Activated T-cell treated with anti-CD3 and anti-CD28 coated beads, Interleukin-2, amount 50 U/mL, for 4 hours (primary cell): ENCODE measurements around the gene CD151. TPM values are rescaled to one million over a fixed set of nuclear protein-coding genes. Genes with fewer than 3 reads are reported as not detected.
A peak's percentile ranks its signal among the peaks of the same experiment; 100 is the strongest.

Experiments used
- ATAC-seq, 2 donors: fragments of 200-7000 bp; cut with Tn5 transposase; one replicate each; pipeline ENCODE4 v1.10.0; 2021
- DNase-seq: peaks from one replicate; pipeline ENCODE4 v3.0.0-alpha.2; 2020
- H3K27me3 Mint-ChIP-seq: one replicate; pipeline ENCODE4 v1.8.0; 2021; ENCODE audit warnings: low read depth, mixed read lengths
- H3K36me3 Mint-ChIP-seq: one replicate; pipeline ENCODE4 v1.8.0; 2022; ENCODE audit warnings: mixed read lengths; ENCODE audit not compliant: insufficient read depth
- H3K4me1 Mint-ChIP-seq: one replicate; pipeline ENCODE4 v1.8.0; 2021; ENCODE audit warnings: low read depth, mixed read lengths
- H3K4me3 Mint-ChIP-seq: one replicate; pipeline ENCODE4 v1.8.0; 2021; ENCODE audit warnings: mild to moderate bottlenecking, moderate library complexity, mixed read lengths
- H3K9me3 Mint-ChIP-seq: one replicate; pipeline ENCODE4 v1.8.0; 2021; ENCODE audit warnings: mixed read lengths
- total RNA-seq, 3 donors: library from RNA; stranded (reverse); gene quantifications; one replicate each; pipeline ENCODE4 v1.2.1, GENCODE V29; 2021

CD151 gene
- total RNA-seq, result 10 to 100 TPM; 33.5 to 39.2 (median 35.6) TPM

DNA sequence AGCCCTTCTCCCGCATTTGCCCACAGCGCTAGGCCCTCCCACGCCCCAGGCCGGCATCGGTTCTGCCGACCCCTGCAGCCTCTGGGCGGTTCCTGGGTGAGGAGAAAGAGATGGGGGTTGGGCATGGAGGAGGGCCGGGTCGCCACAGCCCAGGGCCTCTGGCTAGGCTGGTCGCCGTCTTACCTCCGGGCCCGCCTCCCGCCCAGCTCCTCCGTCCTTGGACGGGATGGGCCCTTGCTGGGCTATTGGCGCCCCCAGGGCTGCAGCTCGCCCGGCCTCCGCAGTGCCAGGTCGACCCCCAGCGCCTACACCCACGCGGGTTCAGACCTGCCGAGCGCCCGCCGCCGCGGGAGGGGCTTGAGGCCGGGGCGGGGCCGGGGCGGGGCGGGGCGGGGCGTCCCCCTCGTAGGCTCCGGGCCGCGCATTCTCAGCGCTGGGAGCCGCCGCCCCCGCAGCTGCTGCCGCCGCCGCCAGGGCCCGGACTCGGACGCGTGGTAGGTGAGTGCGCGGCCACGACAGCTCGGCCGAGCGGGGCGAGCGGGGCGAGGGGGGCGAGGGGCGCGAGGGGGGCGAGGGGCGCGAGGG, at the start of gene CD151:
Gene CD151 (plus strand): TSS at position 424 of the 585 bp plus-strand sequence. CDS start 3,118 bp downstream, outside the sequence.
- no peaks in the 10 kb centered on the region for H3K36me3 Mint-ChIP-seq
- ATAC-seq, result peak; percentile 51 to 59
- DNase-seq, result peak; percentile 33
- no peaks in the 10 kb centered on the region for H3K9me3 Mint-ChIP-seq
- H3K4me1 Mint-ChIP-seq, result peaks cover 25% of the 10 kb centered on the region
- peaks cover 41% of the 10 kb centered on the region for H3K27me3 Mint-ChIP-seq
- peak within 1 kb of the TSS; percentile 62 for H3K4me3 Mint-ChIP-seq

DNA sequence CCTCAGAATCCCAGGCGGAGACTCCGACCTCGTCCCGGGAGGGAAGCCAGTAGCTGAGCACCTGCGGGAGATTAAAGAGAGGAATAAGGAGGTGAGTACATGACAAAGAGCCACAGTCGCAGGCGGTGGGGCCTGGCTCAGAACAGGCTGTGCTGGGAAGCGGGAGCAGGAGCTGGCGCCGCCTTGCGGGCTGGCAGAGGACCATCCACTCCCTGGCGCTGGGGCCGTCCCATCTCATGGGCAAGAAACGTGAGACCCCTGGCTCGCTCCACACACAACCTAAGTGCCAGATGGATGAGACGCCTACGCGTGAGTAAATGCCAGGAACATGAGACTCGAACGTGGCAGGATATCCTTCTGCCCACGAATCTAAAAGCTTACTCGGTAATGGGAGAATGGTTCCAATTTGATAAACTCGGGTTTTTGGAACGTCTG, 49.2 kb upstream of the CD151 start:
- ATAC-seq, result peak; percentile 49 to 61
- Mint-ChIP-seq H3K9me3 (no peaks in the 10 kb centered on the region), H3K27me3 (no peaks in the 10 kb centered on the region), H3K36me3 (no peaks in the 10 kb centered on the region), H3K4me3 (no peak overlapping the region), H3K4me1 (peaks cover 16% of the 10 kb centered on the region)
- DNase-seq, result no peak

DNA sequence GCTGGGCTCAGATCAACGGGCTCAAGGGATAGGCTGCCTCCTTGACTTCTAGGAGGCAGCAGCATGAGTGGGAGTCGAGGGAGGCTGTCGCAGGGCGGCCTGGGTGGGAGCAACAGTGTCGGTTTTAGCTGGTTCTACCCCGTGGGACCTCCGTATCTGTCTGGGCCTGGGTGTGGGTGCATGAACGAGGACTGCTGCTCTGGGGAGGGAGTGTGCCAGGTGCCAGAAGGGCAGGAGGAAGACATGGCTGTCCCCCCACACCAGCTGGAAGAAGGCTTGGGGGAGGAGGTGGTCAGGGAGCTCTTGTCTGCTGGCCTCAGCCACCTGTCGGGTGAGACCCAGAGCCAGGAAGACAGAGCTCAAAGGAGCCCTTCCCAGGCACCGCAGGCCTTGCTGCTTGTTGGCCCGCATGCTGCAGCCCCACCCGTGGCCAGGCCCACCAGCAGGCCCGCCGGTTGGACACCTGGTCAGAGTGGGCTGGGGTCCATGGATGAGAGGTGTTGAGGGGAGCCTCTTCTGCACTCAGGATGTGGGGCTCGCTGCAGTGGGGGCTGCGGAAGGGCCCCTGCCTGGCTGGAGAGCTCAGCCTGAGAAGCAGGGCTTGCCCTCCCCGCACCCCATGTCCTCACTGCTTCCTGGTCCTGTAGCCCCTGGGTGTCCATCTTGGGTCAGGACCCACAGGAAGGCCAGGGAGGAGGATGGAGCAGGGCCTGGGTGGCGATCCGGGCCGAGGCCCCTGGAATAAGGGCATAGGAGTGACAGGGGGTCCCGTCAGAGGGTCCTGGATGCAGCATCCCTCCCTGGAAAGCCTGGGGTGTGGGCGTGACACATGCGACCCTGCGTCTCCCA, 46.3 kb upstream of the CD151 start:
- Mint-ChIP-seq H3K9me3 (no peaks in the 10 kb centered on the region), H3K4me3 (no peak overlapping the region), H3K4me1 (peaks cover 7% of the 10 kb centered on the region), H3K27me3 (peaks cover 1% of the 10 kb centered on the region), H3K36me3 (peaks cover 4% of the 10 kb centered on the region)
- DNase-seq (no peak), ATAC-seq (no peak)

GRCh38 chr11:787084-787675, 45.6 kb upstream of the CD151 start:
- Mint-ChIP-seq H3K36me3 (peaks cover 7% of the 10 kb centered on the region), H3K4me3 (no peak overlapping the region), H3K9me3 (no peaks in the 10 kb centered on the region), H3K4me1 (peaks cover 7% of the 10 kb centered on the region), H3K27me3 (peaks cover 1% of the 10 kb centered on the region)
- DNase-seq (no peak), ATAC-seq (no peak)

DNA sequence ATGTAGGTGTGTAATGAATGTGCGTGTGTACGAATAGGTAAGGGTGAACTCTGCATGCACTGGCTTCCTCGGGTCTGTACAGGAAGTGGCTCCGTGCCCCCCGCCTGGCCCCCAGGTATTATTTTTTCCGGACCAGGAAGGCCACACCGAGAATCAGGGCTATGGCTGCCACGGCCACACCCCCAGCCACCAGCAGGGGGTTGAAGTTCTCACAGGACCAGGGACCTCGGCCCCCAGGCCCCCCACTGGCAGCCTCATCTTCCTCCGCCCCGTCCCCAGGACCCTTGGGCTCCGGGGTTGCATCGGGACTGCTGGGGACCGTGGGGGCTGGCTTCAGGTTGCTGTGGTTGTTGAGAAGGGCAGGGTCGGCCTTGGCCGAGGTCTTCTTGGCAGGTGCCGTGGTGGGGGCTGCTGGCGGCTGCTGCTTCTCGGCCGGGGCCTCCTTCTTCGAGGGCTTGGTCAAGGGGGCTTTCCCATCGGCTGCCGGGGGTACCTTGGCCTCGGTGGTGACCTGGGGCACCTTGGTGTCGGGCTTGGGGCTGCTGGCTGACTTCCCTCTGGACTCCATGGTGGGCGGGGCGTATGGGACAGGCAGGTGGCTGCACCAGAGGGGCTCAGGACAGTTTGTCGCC, 44.6 kb upstream of the CD151 start:
- Mint-ChIP-seq H3K27me3 (peaks cover 1% of the 10 kb centered on the region), H3K36me3 (peaks cover 7% of the 10 kb centered on the region), H3K4me3 (no peak overlapping the region), H3K9me3 (no peaks in the 10 kb centered on the region), H3K4me1 (peaks cover 7% of the 10 kb centered on the region)
- no peak for DNase-seq
- no peak for ATAC-seq

DNA sequence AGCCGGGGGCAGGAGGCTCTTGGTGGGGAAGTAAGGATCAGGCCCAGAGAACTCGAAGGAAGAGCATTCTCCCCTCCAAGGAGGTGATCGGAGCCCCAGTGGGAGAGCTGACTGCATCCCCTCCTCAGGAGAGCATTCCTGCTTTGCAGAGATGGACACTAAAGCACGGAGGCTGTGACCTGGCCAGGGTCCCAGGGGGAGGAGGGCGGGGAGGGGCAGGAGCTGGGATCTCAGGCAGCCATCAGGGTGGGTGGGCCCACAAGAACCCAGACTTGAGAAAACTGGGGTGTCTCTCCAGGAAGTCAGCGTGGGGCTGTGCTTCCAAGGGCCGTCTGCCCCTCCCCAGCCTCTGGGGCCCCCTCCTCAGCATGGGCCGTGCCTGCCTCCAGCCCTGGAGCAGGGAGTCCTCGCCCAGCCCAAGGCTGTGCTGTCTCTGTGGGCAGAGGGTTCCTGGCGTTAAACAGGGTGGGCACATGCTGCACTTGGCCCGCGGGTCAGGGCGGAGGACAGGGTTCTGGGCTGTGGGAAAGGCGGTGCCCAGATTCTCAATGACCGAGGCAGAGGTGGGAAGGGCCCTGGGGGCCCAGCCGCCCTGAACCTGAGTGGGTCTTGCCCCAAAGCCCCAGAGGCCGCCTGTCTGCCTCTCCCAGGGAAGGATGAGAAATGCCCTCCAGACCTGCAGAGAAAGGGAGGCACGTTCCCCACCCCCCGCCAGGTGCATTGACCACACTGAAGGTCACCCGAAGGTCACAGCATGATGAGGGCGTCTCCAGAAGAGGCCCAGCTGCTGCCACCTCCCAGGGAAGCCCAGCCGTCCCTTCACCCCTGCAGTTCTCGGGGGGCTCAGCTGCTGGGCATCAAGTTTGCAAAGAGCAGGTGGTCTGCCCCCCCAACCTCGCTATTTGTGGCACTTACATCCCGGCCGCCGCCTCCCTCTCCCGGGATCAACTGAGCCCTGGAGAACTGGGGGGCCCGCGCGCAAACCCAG, 43.5 kb upstream of the CD151 start:
- Mint-ChIP-seq H3K4me3 (no peak overlapping the region), H3K4me1 (peaks cover 3% of the 10 kb centered on the region), H3K27me3 (peaks cover 1% of the 10 kb centered on the region), H3K9me3 (no peaks in the 10 kb centered on the region), H3K36me3 (peaks cover 7% of the 10 kb centered on the region)
- DNase-seq (no peak), ATAC-seq (no peak)

DNA sequence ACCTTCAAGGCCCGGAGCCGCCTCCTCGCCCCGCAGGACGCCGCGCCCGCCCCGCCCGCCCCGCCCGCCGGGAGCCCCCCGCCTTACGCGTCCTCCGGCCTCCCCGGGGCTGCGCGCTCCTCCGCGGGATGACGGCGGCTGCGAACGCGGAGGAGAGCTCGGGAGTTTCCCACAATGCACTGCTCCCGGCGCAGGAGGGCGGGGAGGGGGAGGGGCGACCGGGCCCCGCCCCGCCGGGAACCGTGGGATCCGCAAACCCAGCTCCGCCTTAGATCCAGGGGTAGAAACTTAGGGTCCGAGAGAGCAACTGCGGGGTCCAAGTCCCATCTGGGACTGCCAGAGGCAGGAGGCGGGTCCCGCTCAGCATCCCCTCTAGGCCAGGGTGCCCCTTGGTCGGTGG, 42.8 kb upstream of the CD151 start, which contains the start of gene CEND1:
Gene CEND1 (minus strand): TSS at position 148 of the 400 bp plus-strand sequence. CDS start 1,514 bp downstream, outside the sequence.
- peaks cover 3% of the 10 kb centered on the region for H3K4me1 Mint-ChIP-seq
- H3K4me3 Mint-ChIP-seq, result no peak within 1 kb of the TSS
- H3K36me3 Mint-ChIP-seq, result peaks cover 7% of the 10 kb centered on the region
- peak; percentile 37 for DNase-seq
- ATAC-seq, result peak; percentile 61 to 69
- peaks cover 1% of the 10 kb centered on the region for H3K27me3 Mint-ChIP-seq
- no peaks in the 10 kb centered on the region for H3K9me3 Mint-ChIP-seq

DNA sequence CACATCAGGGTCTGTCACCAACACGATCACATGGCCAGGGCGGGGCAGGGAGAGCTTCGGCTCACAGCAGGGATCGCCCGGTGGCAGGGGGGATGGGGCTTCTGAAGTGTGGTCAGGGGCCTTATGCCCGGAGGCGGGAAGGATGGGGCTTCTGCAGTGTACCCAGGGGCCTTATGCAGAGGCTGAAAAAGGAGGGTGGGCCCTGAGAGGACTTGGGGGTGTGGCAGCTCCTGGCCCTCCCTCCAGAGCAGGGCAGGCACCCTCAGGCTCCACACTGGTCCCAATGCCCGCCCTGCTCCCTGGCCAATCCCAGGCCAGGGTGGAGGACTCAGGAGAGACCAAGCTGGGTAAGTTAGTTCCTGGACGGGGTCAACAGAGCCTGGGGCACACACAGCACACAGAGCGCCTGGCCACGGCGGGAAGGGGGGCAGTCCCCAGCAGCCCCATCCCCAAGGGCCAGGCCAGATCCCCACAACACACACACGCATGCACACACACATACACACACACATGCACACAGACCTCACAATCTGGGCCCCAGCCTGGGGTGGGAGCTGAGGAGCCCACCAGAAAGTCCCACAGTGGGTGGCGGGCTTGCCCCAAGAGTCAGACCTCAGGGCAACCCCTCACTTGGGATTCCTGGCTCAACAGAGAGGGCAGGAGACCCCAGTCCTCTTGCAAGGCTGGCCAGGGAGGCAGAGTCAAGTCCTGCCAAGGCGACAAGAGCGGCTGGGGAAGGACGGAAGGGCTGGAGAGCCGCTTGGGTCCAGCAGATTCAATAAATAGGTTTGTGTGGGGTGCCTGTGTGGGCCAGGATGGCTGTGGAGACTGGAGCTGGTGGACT, 41.8 kb upstream of the CD151 start:
- no peak for DNase-seq
- no peak for ATAC-seq
- Mint-ChIP-seq H3K9me3 (no peaks in the 10 kb centered on the region), H3K4me1 (peaks cover 3% of the 10 kb centered on the region), H3K27me3 (peaks cover 1% of the 10 kb centered on the region), H3K36me3 (peaks cover 7% of the 10 kb centered on the region), H3K4me3 (no peak overlapping the region)

GRCh38 chr11:791658-792534, 40.9 kb upstream of the CD151 start:
- Mint-ChIP-seq H3K9me3 (no peaks in the 10 kb centered on the region), H3K4me1 (peaks cover 9% of the 10 kb centered on the region), H3K36me3 (peaks cover 7% of the 10 kb centered on the region), H3K27me3 (peaks cover 1% of the 10 kb centered on the region), H3K4me3 (no peak overlapping the region)
- ATAC-seq (no peak), DNase-seq (no peak)

DNA sequence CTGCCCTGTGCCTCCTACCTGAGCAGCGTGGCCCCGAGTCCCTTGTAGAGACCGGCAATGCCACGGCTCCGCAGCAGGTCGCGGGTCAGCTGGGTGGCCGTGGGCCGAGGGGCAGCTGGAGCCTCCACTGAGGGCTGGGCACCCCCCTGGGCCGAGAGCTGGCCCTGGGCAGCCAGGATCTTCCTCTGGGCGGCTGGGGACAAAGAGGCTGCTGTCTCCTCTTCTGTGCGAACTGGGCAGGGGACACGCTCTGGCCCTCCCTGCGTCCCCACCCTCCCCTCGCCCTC, 40.3 kb upstream of the CD151 start:
- H3K27me3 Mint-ChIP-seq, result peaks cover 1% of the 10 kb centered on the region
- no peak for DNase-seq
- H3K36me3 Mint-ChIP-seq, result peaks cover 7% of the 10 kb centered on the region
- no peak for ATAC-seq
- H3K4me3 Mint-ChIP-seq, result no peak overlapping the region
- H3K4me1 Mint-ChIP-seq, result peaks cover 12% of the 10 kb centered on the region
- H3K9me3 Mint-ChIP-seq, result no peaks in the 10 kb centered on the region

- Mint-ChIP-seq H3K4me1 (peaks cover 11% of the 10 kb centered on the region), H3K27me3 (peaks cover 1% of the 10 kb centered on the region), H3K9me3 (no peaks in the 10 kb centered on the region), H3K36me3 (peaks cover 7% of the 10 kb centered on the region), H3K4me3 (no peak overlapping the region)
- no peak for DNase-seq
- no peak for ATAC-seq
Observed at GRCh38 chr11:792873-793272, 39.9 kb upstream of the CD151 start.

DNA sequence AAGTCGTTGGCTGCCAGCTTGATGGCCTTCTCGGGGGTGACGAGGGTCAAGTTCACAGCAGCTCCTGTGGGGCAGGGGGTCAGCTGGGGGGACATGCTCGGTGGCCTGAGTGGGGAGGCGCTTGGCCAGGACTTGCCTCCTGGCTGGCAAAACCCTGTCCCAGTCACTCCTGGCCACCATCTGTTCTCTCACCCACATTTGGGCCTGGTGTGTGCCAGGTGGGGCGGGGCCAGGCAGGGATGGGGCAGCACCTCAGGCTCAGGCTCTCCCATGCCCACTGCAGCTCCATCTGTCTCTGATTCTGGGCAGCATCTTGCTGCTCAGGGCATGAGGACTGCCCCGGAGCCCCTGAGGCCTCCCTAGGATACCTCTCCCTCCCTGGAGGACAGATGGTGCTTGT, 39.2 kb upstream of the CD151 start:
- H3K36me3 Mint-ChIP-seq, result peaks cover 7% of the 10 kb centered on the region
- no peaks in the 10 kb centered on the region for H3K9me3 Mint-ChIP-seq
- H3K27me3 Mint-ChIP-seq, result peaks cover 1% of the 10 kb centered on the region
- DNase-seq, result no peak
- no peak for ATAC-seq
- peak overlapping the region; percentile 46 for H3K4me3 Mint-ChIP-seq
- peaks cover 9% of the 10 kb centered on the region for H3K4me1 Mint-ChIP-seq
